Airway epithelial cell (primary cell): ENCODE measurements around the gene PGS1. TPM values are rescaled to one million over a fixed set of nuclear protein-coding genes. Genes with fewer than 3 reads are reported as not detected.

Experiments used
- total RNA-seq: library from RNA; depleted of rRNA; stranded (reverse); fragments of >200 nt; gene quantifications from 2 replicates; pipeline ENCODE4 v1.2.3, GENCODE V29; 2015

Gene PGS1
- total RNA-seq: 10.4 and 17.1 TPM in 2 replicates

GRCh38 chr17:78378225-78379130 is at the start of gene PGS1:
Gene PGS1 (plus strand): TSS chr17:78378649. CDS start chr17:78378666, 17 bp downstream.

DNA sequence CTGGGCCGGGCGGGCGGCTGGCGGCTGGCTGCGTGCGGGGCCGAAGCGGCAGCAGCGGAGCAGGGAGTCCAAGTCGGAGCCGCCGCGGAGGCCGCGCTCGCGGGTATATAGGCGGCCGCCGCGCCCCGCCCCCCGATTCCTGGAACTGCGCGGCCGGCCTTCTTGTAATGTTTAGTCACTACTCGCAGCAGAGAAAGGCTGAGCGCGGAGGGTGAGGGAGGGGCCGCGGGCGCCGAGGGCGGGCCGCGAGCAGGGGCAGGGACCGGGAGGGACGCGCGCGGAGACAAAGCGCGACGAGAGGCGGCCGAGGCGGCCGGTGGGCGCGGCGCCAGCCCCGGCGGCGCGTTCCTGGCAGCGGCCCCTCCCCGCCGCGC is 18.5 kb upstream of the PGS1 start, which contains the start of gene SOCS3:
SOCS3 (minus strand) TSS at position 81 of the 374 bp plus-strand sequence. CDS start 982 bp downstream, outside the sequence.

Other genes starting within 250 kb of the PGS1 start
- gene TMC6, start 249.9 kb upstream of the PGS1 start, total RNA-seq: 38.6 and 43.0 TPM in 2 replicates
- gene TMC8, start 247.9 kb upstream of the PGS1 start, total RNA-seq: 0.46 and 0.85 TPM in 2 replicates
- gene C17orf99, start 232.3 kb upstream of the PGS1 start, total RNA-seq: 0.07 TPM in 1 of 2 replicates, not detected in the other
- 83.9 and 85.3 TPM in 2 replicates for gene SYNGR2, start 210.1 kb upstream of the PGS1 start, total RNA-seq
- 120 and 146 TPM in 2 replicates for gene TK1, start 191.6 kb upstream of the PGS1 start, total RNA-seq
- gene AFMID, start 191.3 kb upstream of the PGS1 start, total RNA-seq: 29.1 and 38.4 TPM in 2 replicates
- gene BIRC5, start 164.4 kb upstream of the PGS1 start, total RNA-seq: 49.4 and 52.2 TPM in 2 replicates
- gene TMEM235, start 147.0 kb upstream of the PGS1 start, total RNA-seq: not detected in 2 replicates
- gene SOCS3, start 18.6 kb upstream of the PGS1 start, total RNA-seq: 9.7 and 12.7 TPM in 2 replicates
- gene DNAH17, start 198.7 kb downstream of the PGS1 start, total RNA-seq: not detected in 2 replicates